Activated CD4-positive, alpha-beta memory T cell treated with anti-CD3 and anti-CD28 coated beads, Interleukin-2, amount 10 ng/mL, durations not matched to agents 7 days and 5 days (primary cell): ENCODE measurements around the gene OSBPL5. TPM values are rescaled to one million over a fixed set of nuclear protein-coding genes. Genes with fewer than 3 reads are reported as not detected.

Experiments used
- CTCF ChIA-PET: fragments of 350-600 bp; sonication (Branson Sonifier 250); formaldehyde crosslinking; loops from one replicate; lab custom pipeline; 2021; ENCODE audit warnings: antibody characterized with exemption, inconsistent platforms; lab: Charles Lee
- POLR2A ChIA-PET: fragments of 350-600 bp; sonication (Branson Sonifier 250); formaldehyde crosslinking; loops from one replicate; lab custom pipeline; 2021; ENCODE audit warnings: antibody characterized with exemption; lab: Charles Lee
- DNase-seq: peaks from one replicate; pipeline ENCODE4 v3.0.0-alpha.2; 2020
- H3K27ac Mint-ChIP-seq: one replicate; pipeline ENCODE4 v1.8.0; 2021; ENCODE audit warnings: mild to moderate bottlenecking, mixed read lengths
- H3K27me3 Mint-ChIP-seq: one replicate; pipeline ENCODE4 v1.8.0; 2021; ENCODE audit warnings: mixed read lengths
- H3K36me3 Mint-ChIP-seq: one replicate; pipeline ENCODE4 v1.8.0; 2021; ENCODE audit warnings: low read depth, mixed read lengths
- H3K4me1 Mint-ChIP-seq: one replicate; pipeline ENCODE4 v1.8.0; 2021; ENCODE audit warnings: mixed read lengths
- H3K4me3 Mint-ChIP-seq: one replicate; pipeline ENCODE4 v1.8.0; 2021; ENCODE audit warnings: mild to moderate bottlenecking, mixed read lengths
- H3K9me3 Mint-ChIP-seq: one replicate; pipeline ENCODE4 v1.8.0; 2021; ENCODE audit warnings: mixed read lengths
- total RNA-seq, 2 experiments: library from RNA; stranded (reverse); gene quantifications; one replicate each; pipeline ENCODE4 v1.2.3, GENCODE V29; 2021

OSBPL5 gene
- total RNA-seq, 2 experiments from 2014 or later: 1.6 to 1.7 TPM

DNA sequence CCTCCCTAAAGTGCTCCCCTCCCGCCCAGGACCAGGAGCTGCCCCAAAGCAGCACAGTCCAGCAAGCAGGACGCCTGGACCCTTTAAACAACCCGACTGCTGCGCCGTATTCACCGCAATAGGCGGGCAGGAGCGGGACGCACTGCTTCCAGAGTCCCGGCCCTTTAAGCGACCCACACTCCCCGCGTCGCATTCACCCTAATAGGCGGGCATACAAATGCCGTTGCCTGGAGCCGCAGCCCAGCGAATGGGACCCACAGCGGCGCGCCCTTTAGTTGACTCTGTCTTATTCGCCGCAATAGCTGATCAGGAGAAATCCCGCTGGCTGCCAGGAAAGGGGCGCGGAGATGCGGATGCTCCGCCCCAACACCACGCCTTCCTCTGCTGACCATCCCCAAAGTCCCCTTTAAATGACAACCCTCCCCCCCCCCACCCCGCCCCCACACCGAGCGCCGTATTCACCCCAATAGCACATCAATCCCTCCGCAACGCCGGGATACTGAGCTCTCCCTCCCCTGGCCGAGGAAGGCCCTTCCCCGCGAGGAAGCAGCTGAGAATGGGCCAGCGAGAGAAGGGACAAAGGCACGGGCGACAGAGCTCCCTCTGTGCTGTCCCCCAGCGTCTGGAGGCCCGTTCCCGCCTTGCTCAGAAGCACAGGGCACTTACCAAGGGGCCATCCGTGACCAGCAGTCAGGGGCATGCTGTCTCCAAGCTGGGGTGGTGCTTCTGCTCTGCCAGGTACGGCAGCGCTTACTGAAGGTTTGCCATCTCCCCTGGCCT lies 4.7 kb downstream of the OSBPL5 start:
- Mint-ChIP-seq H3K27ac (no peak overlapping the region), H3K27me3 (peaks cover 33% of the 10 kb centered on the region), H3K4me1 (peaks cover 1% of the 10 kb centered on the region), H3K9me3 (no peaks in the 10 kb centered on the region), H3K4me3 (no peak overlapping the region), H3K36me3 (no peaks in the 10 kb centered on the region)
- no peak for DNase-seq
- POLR2A ChIA-PET: no interaction called here
- CTCF ChIA-PET: no interaction called here

DNA sequence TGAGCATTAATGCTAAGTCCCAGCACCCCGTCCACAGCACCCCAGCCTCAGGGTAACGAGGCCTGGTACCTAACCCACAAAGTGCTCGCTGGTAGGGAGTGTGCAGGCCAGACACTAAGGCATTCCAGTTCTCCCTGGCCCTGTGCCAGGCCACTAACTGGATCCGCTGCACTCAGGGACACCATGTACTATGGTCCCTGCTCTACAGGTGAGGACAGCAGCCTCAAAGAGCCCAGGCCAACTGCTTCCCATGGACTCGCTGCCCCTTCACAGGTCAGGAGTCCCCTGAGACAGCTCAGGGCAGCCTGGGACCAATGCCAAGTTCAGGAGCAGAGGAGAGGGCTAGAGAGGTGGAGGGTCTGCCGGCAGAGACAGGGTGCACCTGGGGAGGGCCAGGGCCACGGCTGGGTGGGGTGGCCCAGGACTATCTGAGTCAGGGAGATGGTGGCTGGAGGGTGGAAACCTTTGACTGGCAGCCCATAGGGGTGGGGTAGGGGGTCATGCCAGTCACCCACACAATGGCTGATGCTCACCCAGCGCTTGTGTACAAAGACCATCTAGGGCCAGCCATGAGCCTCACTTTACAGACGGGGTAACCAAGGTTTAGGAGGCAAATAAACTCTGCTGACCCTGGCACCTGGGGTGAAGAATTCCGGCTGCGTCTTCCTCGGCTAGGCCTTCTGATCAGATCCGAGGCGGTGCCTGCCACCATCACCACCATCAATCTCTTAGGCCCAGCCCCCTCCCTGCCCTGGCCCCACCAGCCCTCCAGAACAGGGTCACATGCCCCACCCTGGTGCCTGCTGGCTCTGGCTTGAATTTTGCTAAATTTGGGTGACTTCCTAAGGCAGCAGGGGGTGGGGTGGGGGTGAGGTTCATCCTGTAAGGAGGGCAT lies 5.6 kb downstream of the OSBPL5 start:
- peaks cover 1% of the 10 kb centered on the region for H3K4me1 Mint-ChIP-seq
- CTCF ChIA-PET: no interaction called here
- H3K36me3 Mint-ChIP-seq: no peaks in the 10 kb centered on the region
- no peak for DNase-seq
- H3K9me3 Mint-ChIP-seq: no peaks in the 10 kb centered on the region
- H3K4me3 Mint-ChIP-seq: no peak overlapping the region
- POLR2A ChIA-PET: no interaction called here
- H3K27ac Mint-ChIP-seq: no peak overlapping the region
- peaks cover 32% of the 10 kb centered on the region for H3K27me3 Mint-ChIP-seq

DNA sequence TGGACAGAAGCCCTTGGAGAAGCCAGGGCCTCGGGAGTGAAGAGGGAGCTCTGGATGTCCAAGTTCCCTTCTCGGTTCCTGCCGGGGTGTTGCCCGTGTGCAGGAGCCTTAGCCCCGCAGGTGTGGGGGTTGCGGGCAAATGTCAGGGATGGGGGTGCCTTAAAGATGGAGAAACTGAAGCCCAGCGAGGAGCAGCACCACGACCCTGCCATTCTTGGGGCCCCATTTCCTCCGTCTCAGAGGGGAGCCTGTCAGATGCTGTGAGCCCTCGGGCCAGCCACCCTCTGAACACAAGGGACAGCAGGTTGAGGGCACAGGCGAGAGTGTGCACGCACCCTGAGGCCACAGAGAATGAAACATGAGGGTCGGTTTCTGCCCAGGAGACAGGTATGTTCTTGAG lies 6.3 kb downstream of the OSBPL5 start:
- CTCF ChIA-PET: no interaction called here
- POLR2A ChIA-PET: no interaction called here
- H3K4me3 Mint-ChIP-seq: no peak overlapping the region
- peaks cover 30% of the 10 kb centered on the region for H3K27me3 Mint-ChIP-seq
- DNase-seq: no peak
- no peaks in the 10 kb centered on the region for H3K36me3 Mint-ChIP-seq
- H3K27ac Mint-ChIP-seq: no peak overlapping the region
- H3K4me1 Mint-ChIP-seq: no peaks in the 10 kb centered on the region
- H3K9me3 Mint-ChIP-seq: no peaks in the 10 kb centered on the region

DNA sequence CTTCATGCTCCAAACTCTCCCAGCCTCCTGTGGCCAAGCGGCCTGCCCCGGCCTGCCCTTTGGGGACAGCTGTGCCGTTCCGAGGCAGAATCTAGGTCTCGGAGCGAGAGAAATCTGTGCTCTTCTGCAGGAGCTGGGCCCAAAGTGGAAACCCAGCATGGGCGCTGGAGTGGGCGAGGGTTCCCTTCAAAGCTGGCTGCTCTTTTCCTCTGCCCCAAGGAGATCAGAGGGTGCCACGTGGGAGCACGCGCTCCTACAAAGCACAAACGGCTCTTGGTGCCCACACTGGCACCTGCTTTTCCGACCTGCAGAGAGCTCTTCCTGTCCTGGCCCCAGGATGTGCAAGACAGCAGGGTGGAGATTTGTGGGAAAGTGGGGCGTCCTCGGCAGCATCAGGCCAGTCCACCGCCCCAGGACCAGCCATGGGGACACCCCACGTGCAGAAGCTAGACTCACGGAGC lies 6.9 kb downstream of the OSBPL5 start:
- POLR2A ChIA-PET: no interaction called here
- H3K4me3 Mint-ChIP-seq: no peak overlapping the region
- peaks cover 24% of the 10 kb centered on the region for H3K27me3 Mint-ChIP-seq
- no peaks in the 10 kb centered on the region for H3K9me3 Mint-ChIP-seq
- no peak overlapping the region for H3K27ac Mint-ChIP-seq
- H3K36me3 Mint-ChIP-seq: no peaks in the 10 kb centered on the region
- H3K4me1 Mint-ChIP-seq: no peaks in the 10 kb centered on the region
- DNase-seq: no peak
- CTCF ChIA-PET: no interaction called here

DNA sequence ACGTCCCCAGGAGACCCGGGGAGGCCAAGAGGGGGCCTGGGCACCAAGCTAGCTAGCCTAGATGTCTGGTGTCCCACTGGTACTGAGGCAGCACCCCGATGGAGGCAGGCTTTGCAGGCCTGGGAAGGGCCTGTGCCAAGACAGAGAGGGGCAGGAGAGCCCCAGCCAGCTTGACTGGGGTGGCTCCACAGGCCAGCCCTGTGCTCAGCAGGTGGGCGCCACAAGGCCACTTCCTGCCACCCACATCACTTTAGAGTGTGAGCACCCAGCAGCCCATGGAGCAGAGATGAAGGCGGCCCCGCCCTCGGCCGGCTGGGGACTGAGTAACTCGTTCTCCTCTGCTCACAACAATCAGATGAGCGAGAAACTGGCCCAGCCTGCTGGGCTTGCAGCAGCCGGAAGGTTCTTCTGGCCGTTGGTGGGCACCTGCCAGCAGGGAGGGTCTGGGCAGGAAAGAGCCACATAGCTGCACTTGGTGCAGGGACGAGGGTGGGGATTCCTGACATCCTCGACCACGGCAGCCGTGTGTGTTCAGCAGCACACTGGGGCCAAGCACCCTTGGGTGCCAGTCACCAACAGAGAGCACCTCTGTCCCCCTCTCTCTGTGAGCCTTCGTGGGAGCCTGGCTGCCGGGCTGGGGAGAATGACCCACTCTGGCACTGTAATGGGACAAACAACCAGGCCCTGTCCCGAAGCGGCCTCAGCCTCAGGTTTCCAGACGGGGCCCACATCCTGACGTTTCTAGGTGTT lies 7.6 kb downstream of the OSBPL5 start:
- CTCF ChIA-PET: no interaction called here
- DNase-seq: no peak

DNA sequence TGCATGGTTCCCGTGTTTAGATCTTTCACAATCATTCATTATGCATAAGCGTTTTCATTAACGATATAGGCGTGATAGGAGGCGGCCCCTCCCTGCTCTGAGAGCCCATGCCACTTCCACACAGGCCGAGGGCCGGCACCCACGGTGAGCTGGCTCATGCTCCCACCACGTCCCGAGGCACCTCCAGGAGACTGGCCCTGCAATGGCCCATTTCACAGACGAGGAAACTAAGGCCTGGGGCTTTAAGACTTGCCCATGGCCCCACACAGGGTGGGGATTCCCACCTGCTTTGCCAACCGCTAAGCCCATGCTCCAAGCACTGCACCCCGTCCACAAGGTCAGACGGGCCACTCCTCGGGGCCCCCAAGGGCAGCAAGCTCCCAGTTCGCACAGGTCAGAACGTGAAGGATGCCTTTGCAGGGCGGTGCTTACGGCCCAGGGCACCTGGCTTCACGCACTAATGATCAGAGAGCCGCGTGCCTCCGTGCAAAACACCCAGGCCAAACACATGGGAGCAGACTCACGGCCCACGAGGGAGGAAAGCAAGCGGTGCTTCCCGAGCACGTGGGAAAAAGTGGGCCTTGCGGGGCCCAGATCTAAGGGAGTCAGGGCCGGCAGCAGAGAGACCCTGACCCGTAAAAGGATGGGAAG lies 8.3 kb downstream of the OSBPL5 start:
- Mint-ChIP-seq H3K4me1 (no peaks in the 10 kb centered on the region), H3K9me3 (no peaks in the 10 kb centered on the region), H3K27ac (no peak overlapping the region), H3K4me3 (no peak overlapping the region), H3K27me3 (peaks cover 19% of the 10 kb centered on the region), H3K36me3 (no peaks in the 10 kb centered on the region)
- ChIA-PET POLR2A (no interaction called here), CTCF (no interaction called here)
- no peak for DNase-seq

More for the DNA sequence above, 7.6 kb downstream of the OSBPL5 start:
- POLR2A ChIA-PET: no interaction called here
- peaks cover 21% of the 10 kb centered on the region for H3K27me3 Mint-ChIP-seq
- no peaks in the 10 kb centered on the region for H3K4me1 Mint-ChIP-seq
- no peaks in the 10 kb centered on the region for H3K9me3 Mint-ChIP-seq
- no peaks in the 10 kb centered on the region for H3K36me3 Mint-ChIP-seq
- H3K27ac Mint-ChIP-seq: no peak overlapping the region
- H3K4me3 Mint-ChIP-seq: no peak overlapping the region

DNA sequence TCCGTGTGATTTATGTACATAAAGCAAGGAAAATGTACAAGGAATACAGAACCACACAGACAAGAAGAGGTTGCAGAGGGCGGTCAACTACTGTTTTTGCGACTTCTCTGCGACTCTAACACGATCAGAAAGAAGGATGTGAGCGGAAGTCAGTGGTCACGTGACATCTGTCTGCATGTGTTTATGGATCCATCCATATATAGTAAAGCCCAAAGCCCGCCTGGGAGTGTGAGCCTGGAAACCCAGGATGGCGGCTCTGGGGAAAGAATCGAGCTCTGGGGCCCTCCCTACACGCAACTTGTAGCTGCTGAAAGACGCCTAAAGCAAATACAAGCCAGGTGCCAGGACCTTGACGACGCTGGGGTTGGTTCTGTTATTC lies 8.8 kb downstream of the OSBPL5 start:
- no peak overlapping the region for H3K4me3 Mint-ChIP-seq
- H3K36me3 Mint-ChIP-seq: no peaks in the 10 kb centered on the region
- H3K27me3 Mint-ChIP-seq: peaks cover 14% of the 10 kb centered on the region
- no peaks in the 10 kb centered on the region for H3K9me3 Mint-ChIP-seq
- CTCF ChIA-PET: no interaction called here
- DNase-seq: no peak
- no peak overlapping the region for H3K27ac Mint-ChIP-seq
- no peaks in the 10 kb centered on the region for H3K4me1 Mint-ChIP-seq
- POLR2A ChIA-PET: no interaction called here

DNA sequence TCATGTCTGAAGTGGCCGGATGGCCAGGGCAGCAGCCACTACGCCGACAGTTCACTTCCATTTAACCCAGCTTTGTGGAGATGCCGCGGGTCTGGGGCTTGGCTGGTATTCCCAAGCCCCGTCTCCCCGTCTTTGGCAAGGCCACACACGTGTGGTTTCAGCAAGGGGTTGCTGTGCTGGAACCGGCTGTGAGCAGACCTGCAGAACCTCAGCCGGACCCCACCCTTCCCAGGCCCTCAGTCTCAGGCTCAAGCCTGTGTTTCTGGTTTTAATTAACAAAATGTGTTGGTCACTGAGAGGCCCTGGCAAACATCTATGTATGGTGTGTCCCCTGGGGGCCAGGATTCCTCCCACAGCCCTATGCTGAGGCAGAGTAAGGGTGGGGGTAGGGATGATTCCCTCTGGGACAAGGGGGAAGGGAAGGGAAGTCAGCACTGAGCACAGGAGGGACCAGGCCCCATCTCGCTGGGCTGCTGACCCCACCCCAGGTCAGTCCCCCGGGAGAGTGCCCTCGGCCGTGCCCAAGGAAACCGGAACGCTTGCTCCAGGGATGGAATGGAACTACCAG lies 9.3 kb downstream of the OSBPL5 start:
- Mint-ChIP-seq H3K36me3 (no peaks in the 10 kb centered on the region), H3K9me3 (no peaks in the 10 kb centered on the region), H3K27me3 (peaks cover 9% of the 10 kb centered on the region), H3K27ac (no peak overlapping the region), H3K4me3 (no peak overlapping the region), H3K4me1 (no peaks in the 10 kb centered on the region)
- ChIA-PET POLR2A (no interaction called here), CTCF (no interaction called here)
- no peak for DNase-seq

DNA sequence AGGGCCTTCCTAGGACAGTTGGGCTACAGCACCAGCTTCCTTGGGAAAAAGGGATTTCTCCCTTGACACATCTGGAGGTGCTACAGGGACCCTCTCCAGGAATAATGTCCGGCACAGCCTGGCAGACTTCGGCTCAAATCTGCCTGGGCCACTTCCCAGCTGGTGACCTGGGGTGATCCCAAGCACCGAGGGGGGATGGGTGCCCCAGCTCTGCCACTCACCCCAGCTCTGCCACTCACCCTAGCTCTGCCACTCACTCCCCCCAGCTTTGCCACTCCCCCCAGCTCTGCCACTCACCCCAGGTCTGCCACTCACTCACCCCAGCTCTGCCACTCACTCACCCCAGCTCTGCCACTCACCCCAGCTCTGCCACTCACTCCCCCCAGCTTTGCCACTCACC lies 9.9 kb downstream of the OSBPL5 start:
- CTCF ChIA-PET: no interaction called here
- Mint-ChIP-seq H3K36me3 (no peaks in the 10 kb centered on the region), H3K27ac (no peak overlapping the region), H3K27me3 (peaks cover 4% of the 10 kb centered on the region), H3K4me1 (no peaks in the 10 kb centered on the region), H3K9me3 (no peaks in the 10 kb centered on the region), H3K4me3 (no peak overlapping the region)
- DNase-seq: no peak
- POLR2A ChIA-PET: no interaction called here

DNA sequence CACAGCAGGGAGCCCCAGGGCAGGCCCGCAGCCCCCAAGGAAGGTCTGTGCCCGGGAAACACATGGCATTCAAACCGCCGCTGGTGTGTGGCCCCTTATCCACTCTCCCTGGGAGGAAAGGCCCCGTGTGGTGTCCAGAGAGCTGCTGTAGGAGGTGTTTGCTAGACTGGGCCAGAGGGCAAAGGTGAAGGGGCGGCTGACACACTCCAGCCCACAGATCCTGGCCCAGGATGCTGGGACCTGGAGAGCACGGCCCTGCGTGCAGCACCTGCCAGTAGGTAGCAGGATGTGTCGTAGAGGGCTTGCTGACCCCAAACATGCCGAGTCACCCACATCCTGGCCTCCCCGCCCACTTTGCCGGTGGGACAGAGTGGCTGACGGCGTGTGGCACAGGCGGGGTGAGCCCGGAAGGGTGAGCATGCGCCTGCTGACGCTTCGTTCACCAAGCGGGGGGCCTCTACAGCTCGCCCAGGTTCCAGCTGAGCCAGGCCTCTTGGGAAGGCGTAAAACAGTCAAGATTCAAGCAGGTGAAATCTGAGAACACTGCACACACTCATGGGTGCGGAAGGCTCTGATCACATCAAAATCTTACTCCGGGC lies 11.0 kb downstream of the OSBPL5 start:
- no peak overlapping the region for H3K4me3 Mint-ChIP-seq
- no peak for DNase-seq
- ChIA-PET CTCF (no interaction called here), POLR2A (no interaction called here)
- H3K27me3 Mint-ChIP-seq: no peaks in the 10 kb centered on the region
- H3K9me3 Mint-ChIP-seq: no peaks in the 10 kb centered on the region
- H3K27ac Mint-ChIP-seq: no peak overlapping the region
- H3K4me1 Mint-ChIP-seq: no peaks in the 10 kb centered on the region
- H3K36me3 Mint-ChIP-seq: no peaks in the 10 kb centered on the region

DNA sequence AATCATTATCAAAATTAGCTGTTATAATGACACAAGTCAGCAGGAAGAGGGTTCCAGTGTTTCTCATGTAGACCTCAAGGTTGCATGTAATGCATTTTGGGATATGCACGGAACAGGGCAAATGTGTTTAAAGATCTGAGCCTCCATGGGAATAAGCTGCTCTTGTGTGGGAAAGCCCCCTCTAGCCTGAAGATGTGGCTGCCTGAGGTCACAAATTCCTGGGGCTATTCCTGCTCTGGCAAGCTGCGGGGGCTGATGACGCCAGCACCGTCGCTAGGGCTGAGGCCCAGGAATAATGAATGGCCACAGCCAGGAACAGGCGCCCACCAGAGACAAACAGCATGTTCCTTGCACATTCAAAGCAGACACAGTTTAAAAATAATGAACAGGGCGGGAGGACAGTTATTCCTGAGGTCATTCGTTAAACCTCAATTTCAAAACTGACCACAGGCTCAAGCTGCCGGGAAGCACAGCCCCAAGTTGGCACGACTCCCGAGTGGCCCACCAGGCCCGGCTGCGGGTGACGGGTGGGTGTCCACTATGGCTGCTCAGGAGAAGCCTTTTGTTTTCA lies 11.7 kb downstream of the OSBPL5 start:
- no peaks in the 10 kb centered on the region for H3K27me3 Mint-ChIP-seq
- H3K36me3 Mint-ChIP-seq: no peaks in the 10 kb centered on the region
- no peaks in the 10 kb centered on the region for H3K4me1 Mint-ChIP-seq
- no peaks in the 10 kb centered on the region for H3K9me3 Mint-ChIP-seq
- no peak overlapping the region for H3K4me3 Mint-ChIP-seq
- DNase-seq: no peak
- H3K27ac Mint-ChIP-seq: no peak overlapping the region
- POLR2A ChIA-PET: no interaction called here
- CTCF ChIA-PET: no interaction called here

DNA sequence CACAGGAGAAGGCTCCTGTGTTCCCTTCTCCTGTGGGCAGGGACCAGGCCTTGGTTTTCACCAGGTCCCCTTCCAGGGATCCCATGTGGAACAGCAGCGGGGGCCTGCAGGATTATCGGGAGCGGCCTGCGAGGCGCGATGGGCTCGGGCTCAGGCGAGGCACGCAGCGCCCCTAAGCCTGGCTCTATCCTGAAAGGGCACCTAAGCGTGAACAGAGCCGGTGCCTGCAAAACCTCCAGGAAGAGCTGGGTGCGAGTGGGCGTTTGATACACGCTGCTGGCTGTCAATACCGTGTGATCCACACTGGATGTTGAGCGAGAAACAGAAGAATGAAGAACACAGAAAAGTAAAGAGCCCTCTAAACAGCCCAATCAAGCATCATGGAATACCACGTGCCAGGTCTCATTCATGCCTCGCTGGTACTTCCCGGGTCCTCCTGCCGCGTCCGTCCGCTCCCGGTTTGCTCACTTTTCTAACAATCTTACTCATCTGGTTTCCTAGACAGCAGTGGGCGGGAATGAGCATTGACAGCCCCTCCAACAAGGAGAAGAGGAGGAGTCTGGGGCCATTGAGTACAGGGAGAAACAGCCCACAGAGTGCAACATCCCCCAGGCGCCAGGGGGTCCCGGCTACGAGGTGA lies 12.5 kb downstream of the OSBPL5 start:
- H3K27me3 Mint-ChIP-seq: no peaks in the 10 kb centered on the region
- no peaks in the 10 kb centered on the region for H3K36me3 Mint-ChIP-seq
- DNase-seq: no peak
- ChIA-PET CTCF (no interaction called here), POLR2A (no interaction called here)
- no peaks in the 10 kb centered on the region for H3K4me1 Mint-ChIP-seq
- H3K27ac Mint-ChIP-seq: no peak overlapping the region
- no peaks in the 10 kb centered on the region for H3K9me3 Mint-ChIP-seq
- H3K4me3 Mint-ChIP-seq: no peak overlapping the region
